NCI-H2081 (cell line): Measurements from ENCODE around the gene TSPAN17.
"Not testable (repeated sequence)": the region's sequence is repeated elsewhere in the genome, so short reads cannot be mapped to it uniquely, and the experiment has no call there.

Experiments used
- DNase-seq, 2 experiments: peaks; one replicate each; lab custom pipeline; 2025; lab: John Stamatoyannopoulos, UW

The TSPAN17 gene, protein sequence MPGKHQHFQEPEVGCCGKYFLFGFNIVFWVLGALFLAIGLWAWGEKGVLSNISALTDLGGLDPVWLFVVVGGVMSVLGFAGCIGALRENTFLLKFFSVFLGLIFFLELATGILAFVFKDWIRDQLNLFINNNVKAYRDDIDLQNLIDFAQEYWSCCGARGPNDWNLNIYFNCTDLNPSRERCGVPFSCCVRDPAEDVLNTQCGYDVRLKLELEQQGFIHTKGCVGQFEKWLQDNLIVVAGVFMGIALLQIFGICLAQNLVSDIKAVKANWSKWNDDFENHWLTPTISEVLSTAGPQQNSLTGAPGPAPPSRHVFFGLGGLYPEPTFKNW

DNA sequence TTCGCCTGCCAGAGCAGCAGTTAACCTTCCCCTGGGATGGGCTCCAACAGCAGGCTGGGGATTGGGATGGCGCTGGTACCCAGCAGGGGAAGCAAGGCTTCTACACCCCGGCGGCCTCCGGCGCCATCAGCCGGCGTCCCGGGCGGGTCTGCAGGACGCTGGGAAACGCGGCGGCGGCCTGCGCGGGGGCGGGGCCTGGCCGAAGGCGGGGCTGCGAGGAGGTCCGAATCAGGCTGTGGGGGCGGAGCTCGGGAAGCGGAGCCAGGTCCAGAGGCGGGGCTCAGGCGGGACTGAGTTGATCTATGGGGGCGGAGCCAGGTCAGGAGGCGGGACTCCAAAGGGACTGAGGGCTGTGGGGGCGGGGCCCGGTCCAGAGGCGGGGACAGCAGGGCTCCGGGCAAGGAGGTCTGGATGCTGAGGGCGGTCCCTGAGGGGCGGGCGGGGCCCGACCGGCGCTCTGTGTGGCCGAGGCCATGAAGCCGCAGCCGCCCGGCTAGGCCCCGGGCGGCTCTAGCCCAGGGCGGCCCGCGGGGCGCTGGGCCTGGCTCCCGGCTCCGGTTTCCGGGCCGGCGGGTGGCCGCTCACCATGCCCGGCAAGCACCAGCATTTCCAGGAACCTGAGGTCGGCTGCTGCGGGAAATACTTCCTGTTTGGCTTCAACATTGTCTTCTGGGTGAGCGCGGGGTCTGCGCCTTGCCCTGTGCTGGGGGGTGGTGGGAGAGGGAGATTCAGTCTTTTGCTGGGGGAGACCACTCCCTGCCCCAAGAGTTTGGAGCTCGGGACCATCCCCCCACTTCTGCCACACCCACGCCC lies at the start of gene TSPAN17:
Gene TSPAN17, plus strand, starts transcription at position 455 of the 813 bp plus-strand sequence. Its CDS starts 132 bp downstream, at position 587.
- DNase-seq: peak; percentile 97 to 99

DNA sequence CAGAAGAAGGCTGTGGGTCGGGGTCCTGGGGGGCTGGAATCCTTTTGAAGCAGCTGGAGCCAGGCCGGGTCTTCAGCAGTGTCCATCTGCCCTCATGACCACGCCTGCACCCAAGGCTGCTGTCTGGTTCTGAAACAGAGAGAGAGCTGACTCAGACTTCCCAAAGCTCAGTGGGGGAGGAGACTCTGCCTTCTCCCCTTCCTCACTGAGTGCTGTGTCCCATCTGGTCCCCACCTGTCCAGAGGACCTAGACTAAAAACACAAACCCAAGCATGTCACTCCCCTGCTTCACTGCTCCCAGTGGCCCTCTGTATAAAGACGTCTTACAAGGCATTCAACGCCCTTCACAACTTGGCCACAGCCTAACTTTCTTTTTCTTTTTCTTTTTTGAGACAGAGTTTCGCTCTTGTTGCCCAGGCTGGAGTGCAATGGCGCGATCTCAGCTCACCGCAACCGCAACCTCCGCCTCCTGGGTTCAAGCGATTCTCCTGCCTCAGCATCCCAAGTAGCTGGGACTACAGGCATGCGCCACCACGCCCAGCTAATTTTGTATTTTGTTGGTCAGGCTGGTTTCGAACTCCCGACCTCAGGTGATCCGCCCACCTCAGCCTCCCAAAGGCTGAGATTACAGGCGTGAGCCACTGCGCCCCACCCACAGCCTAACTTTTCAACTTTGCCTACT lies 47.4 kb upstream of the TSPAN17 start:
- not testable (repeated sequence) for DNase-seq

DNA sequence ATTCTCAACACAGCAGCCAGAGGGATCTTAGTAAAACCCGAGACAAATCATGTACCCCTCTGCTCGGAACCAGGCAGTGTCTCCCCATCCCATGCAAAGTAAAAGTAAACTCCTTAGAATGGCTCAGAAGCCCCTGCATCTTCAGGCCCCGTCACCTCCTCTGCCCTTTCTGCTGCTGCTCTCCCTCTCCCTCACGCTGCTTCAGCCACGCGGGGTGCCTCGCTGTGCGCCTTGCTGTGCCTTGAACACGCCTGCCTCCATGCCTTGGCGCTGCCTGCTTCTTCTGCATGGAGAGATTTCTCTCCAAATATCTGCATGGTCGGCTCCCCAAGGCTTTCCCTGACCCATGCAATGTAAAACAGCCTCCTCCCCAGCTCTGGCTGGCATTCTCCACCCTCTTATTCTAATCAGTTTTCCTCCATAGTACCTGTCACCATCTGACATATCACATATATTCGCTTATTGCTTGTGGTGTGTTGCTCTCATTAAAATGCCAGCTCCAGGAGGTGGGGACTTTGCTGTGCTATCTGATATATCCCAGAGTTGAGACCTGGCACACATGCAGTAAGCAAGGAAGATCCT lies 45.3 kb upstream of the TSPAN17 start:
- no peak for DNase-seq

DNA sequence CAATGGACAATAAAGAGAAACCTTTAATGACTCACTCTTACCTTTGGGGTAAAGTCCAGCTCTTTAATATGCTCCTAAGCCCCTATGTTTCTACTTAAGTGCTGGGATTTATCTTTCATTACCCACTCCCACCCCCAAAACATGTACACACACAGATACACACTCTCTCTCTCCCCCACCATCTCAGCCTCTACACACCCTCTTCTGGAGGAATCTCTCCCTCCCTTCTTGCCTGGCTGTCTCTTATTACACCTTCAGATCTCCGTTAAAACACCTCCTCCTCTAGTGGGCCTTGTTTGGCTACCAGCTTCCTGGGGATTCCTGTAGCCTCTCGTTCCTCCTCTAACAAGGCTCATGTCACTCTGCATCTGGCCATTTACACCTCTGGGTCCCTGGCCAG lies 44.2 kb upstream of the TSPAN17 start:
- DNase-seq: no peak

DNA sequence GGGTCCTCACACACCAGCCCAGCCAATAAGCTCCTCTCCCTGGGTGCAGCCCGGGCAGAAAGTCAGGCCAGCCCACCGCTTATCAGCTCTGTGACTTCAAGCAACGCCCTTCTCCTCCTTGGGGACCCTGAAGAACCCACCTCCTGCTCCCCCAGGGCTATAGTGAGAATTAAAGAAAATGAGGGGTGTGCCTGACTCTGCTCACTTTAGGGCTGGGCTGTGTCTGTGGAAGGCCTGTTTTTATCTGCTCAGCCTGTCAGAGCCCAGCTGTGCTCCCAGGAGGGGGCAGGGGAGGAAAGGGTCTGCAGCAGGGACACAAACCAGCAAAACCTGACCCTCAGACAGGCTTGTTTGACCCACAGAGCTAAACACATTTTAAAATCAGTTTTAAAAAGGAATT lies 41.3 kb upstream of the TSPAN17 start:
- no peak for DNase-seq

DNA sequence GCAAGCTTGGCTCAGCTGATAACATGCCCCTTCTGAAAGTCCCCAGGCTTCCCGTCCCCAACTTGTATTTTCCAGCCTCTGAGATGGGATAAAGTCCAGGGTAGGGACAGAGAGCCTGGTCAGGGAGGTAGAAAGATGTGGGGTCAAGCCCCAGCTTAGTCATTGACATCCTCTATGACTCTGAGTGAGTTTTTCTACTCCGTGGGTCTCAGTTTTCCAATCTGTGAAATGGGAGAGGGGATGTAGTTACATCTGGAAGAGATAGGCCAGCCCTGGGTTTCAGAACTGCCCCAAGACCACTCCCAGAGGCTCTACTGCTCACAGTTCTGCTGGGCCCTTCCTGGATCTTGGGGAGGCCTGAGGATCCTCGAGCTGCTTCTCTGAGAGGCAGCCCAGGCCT lies 40.4 kb upstream of the TSPAN17 start:
- no peak for DNase-seq

DNA sequence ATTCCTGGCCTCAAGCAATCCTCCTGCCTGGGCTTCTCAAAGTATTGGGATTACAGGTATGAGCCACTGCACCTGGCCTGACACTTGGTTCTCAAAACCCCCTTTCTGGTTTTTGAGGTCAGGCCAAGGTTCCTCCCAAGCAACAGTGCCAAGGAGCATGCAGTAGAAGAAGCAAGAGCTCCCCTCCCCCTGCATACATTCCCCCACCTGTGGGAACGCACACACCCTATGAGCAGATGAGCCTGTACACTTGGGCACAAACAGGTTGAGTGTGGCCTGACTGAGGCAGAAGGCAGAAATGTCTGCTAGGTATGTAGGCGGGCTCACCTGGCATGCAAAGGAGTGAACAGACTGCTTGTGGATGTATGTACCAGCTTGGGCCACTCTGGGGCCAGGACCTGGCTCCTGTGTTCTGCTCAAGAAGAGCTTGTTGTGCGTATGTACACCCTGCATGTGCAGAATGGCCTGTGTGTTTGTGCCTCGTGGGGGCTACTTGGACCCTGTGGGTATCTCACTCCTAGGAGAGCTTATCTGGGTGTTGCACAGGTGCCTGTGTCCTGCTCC lies 39.1 kb upstream of the TSPAN17 start:
- no peak for DNase-seq

DNA sequence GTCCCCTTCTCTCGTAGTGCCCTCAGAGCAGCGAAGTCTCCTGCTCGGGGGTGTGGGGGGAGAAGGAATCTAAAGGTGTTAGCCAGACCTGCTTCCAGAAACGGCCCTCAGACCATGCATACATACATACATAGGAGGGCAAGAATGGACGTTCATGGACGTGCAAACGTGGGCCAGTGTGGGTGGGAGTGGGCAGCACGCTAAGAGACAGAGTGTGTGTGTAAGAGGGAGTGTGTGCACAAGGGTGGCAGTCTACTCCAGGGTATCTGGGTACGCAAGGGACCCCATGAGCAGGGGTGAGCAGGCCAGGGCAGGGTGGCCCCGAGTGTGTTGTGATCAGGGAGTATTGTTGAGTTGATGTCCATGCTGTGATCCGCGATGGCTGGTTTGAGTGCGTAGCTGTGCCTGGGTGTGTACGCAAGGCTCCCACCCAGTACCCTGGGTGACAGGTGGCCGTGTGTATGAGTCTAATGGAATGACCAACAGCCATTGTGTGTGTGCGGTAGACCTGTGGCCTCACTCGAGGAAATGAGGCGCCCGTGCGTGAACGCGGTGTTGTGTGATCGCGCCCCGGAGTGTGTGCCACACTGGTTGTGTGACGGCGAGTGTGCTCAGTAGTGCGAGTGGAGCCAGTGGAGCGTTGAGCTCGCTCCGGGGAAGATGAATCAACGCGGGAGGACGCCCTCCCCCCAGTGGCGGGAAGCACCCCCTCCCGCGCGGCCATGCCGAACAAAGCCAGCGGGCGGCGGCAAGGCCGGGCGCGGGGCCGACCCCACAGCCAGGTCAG lies 38.2 kb upstream of the TSPAN17 start:
- peak in 1 of 2 experiments; percentile 12 for DNase-seq

DNA sequence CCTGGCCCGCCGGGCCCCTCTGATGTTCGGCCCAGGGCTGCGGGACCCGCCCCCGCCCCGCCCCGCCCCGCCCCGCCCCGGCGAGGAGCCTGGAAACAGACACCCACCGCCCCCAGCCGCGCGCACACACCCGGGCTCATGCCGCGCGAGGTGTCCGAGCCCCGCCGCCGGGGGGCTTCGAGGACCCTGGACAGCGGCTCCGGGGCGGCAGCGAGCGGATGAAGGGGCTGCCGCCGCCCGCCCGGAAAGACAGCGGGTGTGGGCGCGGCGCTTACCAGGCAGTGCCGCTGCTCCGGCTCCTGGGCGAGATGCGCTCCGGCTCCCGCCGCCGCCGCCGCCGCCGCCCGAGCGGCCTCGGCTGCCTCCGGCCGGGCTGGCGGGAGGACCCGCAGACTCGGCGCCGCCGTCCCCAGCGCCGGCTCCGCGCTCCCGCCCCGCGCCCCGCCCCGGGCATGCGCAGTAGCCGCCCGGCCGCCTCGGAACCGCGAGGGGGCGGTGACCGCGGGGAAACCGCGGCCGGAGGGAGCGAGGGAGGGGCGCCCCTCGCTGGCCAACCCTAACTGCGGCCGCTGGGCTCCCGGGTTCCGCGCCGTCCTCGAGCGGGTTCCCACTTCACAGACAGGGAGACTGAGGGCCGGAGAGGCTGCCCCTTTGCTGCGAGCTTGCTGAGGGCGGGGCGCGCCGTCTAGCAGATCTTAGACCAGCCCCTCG lies 37.4 kb upstream of the TSPAN17 start, which contains the start of gene GPRIN1:
Gene GPRIN1, minus strand, starts transcription at position 433 of the 711 bp plus-strand sequence. CDS start 10,322 bp downstream, outside the sequence.
- peak; percentile 71 to 76 for DNase-seq

DNA sequence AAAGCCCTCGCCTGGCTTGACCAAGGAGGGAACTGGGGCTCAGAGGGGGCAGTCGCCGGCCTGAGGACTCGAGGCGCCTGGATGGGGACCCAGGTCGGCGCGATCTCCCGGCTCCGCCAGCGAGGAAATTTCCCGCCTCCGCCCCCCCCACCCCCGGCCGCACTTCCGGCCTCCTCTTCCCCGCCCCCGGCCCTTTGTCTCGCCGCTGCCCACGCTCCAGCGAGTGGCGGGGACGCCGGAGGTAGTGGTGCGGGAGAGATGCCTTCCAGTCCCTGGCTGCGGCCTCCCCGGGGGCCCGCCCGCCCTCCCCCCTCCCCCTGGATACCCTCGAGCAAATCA lies 36.9 kb upstream of the TSPAN17 start:
- peak; percentile 41 to 56 for DNase-seq

DNA sequence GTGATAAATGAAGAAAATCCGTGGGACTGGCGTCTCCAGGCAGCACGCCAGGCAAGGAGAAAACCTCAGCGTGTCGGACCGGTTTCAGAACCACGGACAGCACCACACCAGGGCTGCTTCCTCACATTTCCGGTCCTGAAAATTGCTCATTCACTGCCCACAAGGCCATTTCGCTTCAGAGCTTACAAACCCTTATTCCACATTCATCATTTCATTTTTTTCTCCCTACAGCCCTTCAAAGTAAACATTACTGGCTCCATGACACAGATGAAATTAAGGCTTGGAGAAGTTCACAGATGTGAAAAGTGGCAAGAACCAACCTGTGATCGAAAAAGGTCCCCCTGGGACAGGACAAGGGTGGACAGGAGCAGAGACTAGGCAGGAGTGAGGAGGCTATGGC lies 35.8 kb upstream of the TSPAN17 start:
- DNase-seq: no peak

DNA sequence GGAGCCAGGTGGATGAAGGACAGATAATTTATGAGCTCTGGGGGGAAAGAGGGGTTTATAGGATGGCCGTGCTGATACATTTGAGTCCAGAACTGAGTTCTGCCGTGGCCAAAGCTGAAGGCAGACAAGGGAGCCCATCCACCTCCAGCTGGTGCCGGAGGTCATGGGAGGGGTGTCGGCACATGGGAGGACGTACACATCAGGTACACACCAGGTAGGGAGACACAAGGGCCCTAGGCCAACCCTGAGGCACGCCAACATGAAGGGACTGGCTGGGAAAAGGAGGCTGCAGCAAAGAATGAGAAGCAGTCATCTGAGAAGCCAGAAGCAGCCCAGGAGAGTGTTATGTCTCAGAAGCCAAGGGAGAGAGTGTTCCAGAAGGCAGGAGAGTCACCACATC lies 35.3 kb upstream of the TSPAN17 start:
- DNase-seq: no peak

DNA sequence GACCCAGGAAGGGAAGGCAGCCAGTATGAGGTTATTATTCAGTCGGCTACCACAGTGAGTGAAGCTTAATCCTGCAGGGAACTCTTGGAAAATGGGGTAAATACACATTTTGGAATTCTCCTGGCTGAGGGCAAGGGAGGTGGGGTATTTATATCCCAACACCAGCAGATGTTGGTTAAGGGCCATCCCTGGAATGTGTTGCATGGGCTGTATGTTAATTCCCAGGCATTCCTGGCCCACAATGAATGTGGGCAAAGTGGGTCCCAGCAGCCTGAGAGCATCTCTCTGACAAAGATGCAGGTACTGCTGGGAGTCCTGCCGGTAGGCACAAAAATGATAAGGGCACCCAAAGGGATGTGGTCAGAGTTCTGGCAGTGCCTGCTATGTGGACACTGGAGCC lies 34.4 kb upstream of the TSPAN17 start:
- no peak for DNase-seq

DNA sequence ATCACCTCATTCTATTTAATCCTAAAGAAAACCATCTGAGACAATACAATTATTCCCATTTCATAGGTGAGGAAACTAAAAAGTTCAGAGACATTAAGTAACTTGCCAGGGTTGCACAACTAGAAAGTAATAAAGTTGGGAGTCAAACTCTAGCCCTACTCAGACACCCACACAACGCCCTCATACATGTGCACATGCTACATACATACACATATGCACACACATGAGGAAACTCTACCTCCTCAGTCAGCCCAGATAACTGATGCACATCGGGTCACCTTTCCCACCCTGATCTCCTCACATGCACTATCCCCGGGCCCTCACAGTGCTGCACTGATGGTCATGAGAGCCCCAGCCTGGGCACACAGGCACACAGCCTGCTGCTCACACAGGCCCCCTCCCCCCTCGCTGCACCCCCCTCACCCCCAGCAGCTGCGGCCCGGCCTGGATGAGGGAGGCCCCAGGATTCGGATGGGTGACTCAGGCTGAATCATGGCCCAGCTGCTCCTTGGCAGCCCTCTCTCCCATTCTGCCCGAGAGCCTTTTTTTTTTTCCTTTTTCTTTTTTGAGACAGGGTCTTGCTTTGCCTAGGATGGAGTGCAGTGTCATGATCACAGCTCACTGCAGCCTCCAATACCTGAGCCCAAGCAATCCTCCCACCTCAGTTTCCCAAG lies 32.3 kb upstream of the TSPAN17 start:
- DNase-seq: no peak

DNA sequence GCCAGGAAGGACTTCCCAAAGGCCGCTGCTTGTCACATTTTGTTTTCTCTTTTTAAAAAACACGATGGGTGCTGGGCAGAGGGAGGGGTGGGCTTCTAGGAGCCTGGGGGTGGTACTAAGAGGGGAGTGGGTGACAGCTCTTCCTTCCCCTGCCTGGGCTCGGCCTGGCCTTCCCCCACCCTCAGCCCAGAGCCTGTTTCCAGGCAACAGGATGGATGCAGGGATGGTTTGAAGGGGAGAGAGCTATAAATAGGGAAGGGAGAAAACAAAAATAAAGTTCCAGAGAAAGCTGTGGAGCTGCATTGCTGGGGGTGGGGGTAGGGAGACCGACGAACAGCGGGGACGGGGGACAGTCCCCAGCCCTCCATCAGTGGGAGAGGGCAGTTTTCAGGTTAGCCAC lies 30.8 kb upstream of the TSPAN17 start:
- no peak for DNase-seq

DNA sequence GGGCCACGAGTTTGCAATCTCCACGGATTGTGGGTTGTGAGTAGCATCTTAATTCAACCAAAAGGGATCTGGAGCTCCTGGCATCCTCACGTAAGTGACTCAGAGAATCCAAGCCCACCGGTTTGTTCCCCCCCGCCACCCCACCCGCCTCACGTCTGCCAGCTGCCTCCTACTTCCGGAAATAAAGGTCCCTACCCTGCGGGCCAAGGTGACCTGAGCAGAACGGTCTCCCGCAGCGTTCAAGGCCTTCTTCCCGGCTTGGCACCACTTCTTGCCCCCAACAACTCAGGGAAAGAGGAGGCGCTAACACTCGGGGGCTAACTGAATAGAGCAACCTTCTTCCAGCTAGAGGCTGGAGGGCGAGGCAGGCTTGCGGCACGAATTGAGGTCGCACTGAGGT lies 28.5 kb upstream of the TSPAN17 start:
- DNase-seq: no peak

DNA sequence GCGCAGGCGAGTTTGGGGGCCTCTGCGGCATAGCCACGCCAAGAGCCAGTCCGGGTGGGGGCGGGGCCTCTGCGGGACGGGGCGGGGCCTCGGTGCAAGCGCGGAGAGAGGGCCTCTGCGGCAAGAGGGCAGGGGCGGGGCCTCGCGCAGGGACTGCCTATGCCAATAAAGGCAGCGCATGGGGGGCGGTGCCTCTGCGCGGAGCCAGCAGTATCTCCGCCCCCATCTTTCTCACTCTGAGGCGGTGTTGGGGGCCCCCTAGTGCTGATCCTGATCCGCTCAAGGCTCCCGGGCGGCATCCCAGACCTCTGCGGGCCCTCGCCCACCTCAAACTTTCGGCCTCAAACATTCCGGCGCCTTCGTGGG lies 28.1 kb upstream of the TSPAN17 start:
- peak; percentile 62 to 69 for DNase-seq

DNA sequence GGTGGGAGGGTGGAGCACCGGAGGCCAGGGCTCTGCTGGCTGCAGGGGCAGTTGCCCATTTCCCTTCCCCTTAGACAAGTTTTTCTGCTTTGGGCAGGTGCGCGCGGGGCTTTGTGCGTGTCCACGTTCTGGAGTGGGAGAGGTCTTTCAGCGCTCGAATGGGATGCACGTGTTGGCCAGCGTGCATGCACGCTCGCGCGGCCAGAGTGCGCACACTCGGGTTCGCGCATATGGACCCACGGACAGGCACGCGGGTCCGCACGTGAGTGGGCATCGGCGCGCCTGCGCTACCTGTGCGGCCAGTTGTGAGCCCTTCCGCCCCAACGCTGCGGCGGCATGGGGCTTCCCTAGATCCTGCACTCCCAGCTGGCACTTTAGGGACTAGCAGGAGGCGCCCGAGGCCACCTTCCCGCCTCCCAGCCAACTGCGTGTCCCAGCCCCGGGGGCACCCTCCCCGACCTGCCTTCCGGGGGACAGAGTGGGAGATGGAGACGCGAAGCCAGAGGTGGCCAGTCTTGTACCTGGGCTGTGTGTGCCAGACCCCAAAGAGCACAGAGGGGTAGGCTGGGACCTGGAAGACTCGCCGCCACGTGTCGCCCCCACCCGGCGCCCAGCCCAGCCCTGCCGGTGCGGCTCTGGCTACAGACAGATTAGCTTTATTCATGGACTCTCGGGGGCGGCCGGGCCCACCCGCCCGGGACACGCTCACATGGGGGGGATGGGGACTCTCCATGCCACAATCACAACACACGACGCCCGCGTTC lies 27.5 kb upstream of the TSPAN17 start:
- DNase-seq: no peak

DNA sequence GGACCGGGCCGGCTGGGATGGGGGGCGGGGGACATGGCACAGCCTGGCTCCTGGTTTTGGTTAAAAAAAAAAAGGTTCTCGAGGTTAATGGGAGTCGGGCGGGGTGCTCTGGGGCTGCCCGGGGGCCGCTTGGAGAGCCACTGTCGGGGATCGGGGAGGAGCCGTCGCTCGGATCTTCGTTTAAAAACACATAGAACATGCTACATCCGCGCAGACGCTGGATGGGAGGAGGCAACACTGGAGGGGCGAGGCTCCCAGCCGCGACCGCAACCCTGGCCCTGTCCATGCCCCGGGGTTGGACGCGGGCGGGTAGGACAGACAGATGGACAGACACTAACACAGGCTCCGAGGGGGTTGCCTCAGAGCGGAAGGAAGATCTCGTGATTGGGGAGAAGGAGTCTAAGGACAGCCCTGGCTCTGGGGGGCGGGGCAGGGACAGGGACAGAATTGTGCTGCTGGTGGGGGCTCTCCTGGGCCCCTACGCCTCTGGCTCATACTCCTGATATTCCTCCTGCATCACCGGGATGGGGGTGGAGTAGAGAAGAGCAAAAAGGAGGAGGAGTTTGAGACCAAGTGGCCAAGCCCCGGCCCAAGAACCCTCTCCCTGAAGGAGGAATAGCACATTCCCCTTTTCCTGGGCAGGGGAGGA lies 26.8 kb upstream of the TSPAN17 start:
- no peak for DNase-seq
